Measurements from ENCODE around the gene CCDC85A. TPM values are rescaled to one million over a fixed set of nuclear protein-coding genes. Genes with fewer than 3 reads are reported as not detected.

Gene CCDC85A
- total RNA-seq, 2 experiments from 2014 or later: not detected

DNA sequence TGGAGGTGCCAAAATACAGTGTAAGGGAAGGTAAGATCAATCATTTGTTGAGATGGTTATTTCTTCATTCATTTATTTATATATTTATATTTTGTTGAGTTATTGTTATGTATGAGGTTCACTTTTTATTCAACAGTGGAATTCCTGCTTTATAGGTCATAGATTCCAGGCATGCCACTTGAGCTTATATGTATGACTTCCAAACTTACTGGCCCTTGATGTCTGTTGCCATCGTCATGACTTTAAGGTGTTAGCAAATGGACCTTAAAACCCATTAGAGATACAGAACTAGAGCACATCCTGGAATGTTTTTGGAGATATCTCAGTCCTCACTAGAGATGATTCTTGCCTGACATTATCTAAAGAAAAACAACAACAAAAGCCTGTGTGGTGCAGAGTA is 25.9 kb downstream of the CCDC85A start:
- DNase-seq: no peak
- Mint-ChIP-seq H3K9me3 (no peaks in the 10 kb centered on the region), H3K27me3 (no peaks in the 10 kb centered on the region), H3K36me3 (no peaks in the 10 kb centered on the region), H3K27ac (no peak overlapping the region), H3K4me3 (no peak overlapping the region), H3K4me1 (no peaks in the 10 kb centered on the region)

DNA sequence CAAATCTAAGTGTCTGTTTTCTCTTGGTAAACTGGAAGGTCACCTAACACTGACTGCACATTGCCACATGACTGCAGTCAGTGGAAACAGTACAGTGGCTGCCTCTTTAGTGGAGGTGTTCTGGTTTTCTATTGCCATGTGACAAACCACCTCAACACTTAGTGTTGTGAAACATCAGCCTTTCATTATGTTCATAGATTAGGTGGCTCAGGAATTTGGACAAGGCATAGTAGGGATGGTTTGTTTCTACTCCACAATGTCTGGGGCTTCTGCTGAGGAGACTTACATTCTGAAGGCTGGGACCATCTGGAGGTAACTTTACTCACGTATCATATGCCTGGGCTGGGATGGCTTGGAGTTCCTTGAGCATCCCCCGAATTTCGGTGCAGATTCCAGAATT is 26.5 kb downstream of the CCDC85A start:
- H3K36me3 Mint-ChIP-seq: no peaks in the 10 kb centered on the region
- H3K4me1 Mint-ChIP-seq: no peaks in the 10 kb centered on the region
- H3K9me3 Mint-ChIP-seq: peaks cover 1% of the 10 kb centered on the region
- no peak overlapping the region for H3K4me3 Mint-ChIP-seq
- no peaks in the 10 kb centered on the region for H3K27me3 Mint-ChIP-seq
- H3K27ac Mint-ChIP-seq: no peak overlapping the region
- no peak for DNase-seq

DNA sequence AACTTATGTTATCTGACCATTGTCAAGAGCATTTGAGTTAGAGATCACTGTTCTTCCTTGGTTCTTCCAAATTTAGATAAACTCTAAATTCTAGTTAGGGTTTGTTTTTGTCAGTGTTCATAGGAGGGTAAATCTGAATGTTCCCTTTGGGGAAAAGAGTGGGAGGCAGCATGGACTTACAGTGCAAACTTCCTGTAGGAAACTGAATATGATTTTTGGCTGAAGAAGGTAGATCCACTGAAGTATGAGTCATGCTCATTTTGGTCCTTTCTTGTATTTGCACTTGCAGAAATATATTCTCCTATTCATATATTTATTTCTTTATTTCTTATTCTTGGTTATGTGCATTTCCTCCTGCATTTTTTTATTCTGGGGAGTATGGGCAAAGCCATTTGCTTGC is 27.3 kb downstream of the CCDC85A start:
- no peak for DNase-seq
- Mint-ChIP-seq H3K4me1 (no peaks in the 10 kb centered on the region), H3K36me3 (no peaks in the 10 kb centered on the region), H3K9me3 (peaks cover 1% of the 10 kb centered on the region), H3K27ac (no peak overlapping the region), H3K4me3 (no peak overlapping the region), H3K27me3 (no peaks in the 10 kb centered on the region)

DNA sequence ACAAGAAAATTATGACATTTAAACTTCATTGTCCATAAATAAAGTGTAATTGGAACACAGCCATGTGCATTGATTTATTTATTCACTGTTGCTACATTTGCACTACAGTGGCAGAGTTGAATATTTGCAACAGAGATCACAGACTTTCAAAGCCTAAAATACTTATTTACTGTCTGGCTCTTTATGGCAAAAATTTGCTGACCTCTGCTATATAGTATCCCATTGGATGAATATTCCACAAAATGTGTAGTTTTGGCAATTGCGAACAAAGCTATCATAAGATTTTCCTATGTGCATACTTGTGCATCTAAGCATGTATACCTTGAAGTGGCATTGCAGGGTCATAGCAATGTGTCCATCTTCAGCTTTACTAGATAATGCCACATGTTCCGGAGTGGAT is 32.1 kb downstream of the CCDC85A start:
- H3K27ac Mint-ChIP-seq: no peak overlapping the region
- H3K9me3 Mint-ChIP-seq: peaks cover 1% of the 10 kb centered on the region
- H3K4me1 Mint-ChIP-seq: no peaks in the 10 kb centered on the region
- H3K27me3 Mint-ChIP-seq: no peaks in the 10 kb centered on the region
- no peak overlapping the region for H3K4me3 Mint-ChIP-seq
- no peaks in the 10 kb centered on the region for H3K36me3 Mint-ChIP-seq
- DNase-seq: no peak

DNA sequence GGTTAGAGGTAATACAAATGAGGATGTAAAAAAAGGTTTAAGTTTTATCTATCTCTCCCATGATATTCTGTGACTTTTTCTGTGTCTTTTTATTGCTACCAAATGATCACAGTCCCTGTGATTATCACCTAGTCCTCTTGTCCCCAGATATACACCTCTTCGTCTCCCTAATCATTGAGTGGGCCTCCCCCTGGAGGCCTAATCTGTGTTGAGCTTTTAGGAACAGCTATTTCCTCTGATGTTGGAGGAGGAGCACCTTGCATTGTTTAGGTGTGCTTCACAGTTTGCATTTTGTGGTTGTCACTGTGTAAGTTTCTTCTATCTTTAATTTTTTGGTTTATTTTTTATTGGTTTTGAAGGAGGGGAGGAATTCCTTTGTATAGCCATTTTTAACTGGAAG is 33.3 kb downstream of the CCDC85A start:
- no peak overlapping the region for H3K4me3 Mint-ChIP-seq
- DNase-seq: no peak
- peaks cover 1% of the 10 kb centered on the region for H3K9me3 Mint-ChIP-seq
- H3K27ac Mint-ChIP-seq: no peak overlapping the region
- no peaks in the 10 kb centered on the region for H3K36me3 Mint-ChIP-seq
- H3K4me1 Mint-ChIP-seq: no peaks in the 10 kb centered on the region
- H3K27me3 Mint-ChIP-seq: no peaks in the 10 kb centered on the region

DNA sequence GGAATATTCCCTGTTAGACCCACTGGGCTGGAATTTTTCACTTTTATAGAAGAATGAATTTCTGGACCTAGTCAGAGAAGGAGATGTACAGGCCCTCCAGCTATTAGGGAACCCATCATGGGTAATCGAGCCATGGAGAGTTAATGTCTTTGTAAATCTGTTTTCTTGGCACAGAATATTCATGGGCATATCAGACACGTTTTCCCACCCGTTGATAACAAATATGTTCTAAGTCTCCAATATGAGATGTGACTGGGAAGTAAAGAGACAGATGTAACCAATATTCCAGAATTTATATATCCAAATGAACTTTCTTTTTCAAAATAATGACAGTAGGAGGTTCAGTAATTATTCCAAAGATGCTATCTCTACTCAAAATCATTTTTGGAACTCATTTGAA is 38.7 kb downstream of the CCDC85A start:
- DNase-seq: no peak
- no peaks in the 10 kb centered on the region for H3K36me3 Mint-ChIP-seq
- no peaks in the 10 kb centered on the region for H3K27me3 Mint-ChIP-seq
- no peaks in the 10 kb centered on the region for H3K4me1 Mint-ChIP-seq
- no peak overlapping the region for H3K27ac Mint-ChIP-seq
- H3K9me3 Mint-ChIP-seq: peaks cover 2% of the 10 kb centered on the region
- H3K4me3 Mint-ChIP-seq: no peak overlapping the region

DNA sequence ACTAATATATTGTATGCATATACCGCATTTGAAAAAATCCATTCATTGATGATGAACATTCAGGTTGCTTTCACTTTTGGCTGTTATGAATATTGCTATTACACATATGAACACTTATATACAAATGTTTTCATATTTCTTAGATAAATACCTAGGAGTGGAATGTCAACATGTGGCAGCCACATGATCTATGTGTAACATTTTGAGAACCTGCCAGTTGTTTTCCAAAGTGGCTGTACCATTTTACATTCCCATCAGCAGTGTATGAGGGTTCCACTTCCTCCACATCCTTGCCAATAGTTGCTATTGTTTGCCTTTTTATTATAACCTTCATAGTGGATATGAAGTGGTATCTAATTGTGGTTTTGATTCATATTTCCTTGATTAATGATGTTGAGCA is 40.5 kb downstream of the CCDC85A start:
- H3K4me3 Mint-ChIP-seq: no peak overlapping the region
- no peak overlapping the region for H3K27ac Mint-ChIP-seq
- peaks cover 2% of the 10 kb centered on the region for H3K9me3 Mint-ChIP-seq
- H3K36me3 Mint-ChIP-seq: no peaks in the 10 kb centered on the region
- H3K27me3 Mint-ChIP-seq: no peaks in the 10 kb centered on the region
- no peaks in the 10 kb centered on the region for H3K4me1 Mint-ChIP-seq
- DNase-seq: no peak

DNA sequence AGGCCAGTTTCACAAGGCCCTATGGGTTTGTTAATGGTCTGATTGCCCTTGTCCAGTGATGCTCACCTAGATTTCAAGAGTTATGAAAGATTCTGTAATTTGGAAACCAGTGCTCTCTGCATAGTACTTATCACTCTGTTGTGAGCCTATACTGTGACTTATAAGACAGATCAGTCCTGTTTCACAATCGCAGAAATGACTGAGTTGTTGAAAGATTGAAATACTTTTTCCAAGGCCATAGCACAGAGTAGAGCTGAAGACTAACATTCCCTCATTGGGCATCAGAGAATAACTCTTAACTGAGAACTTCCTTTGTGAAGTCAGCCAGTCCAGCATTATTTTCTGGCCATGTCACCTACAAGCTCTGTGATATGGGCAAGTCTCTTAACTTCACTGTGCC is 44.0 kb downstream of the CCDC85A start:
- DNase-seq: no peak
- Mint-ChIP-seq H3K36me3 (no peaks in the 10 kb centered on the region), H3K4me3 (no peak overlapping the region), H3K27ac (no peak overlapping the region), H3K9me3 (peaks cover 2% of the 10 kb centered on the region), H3K4me1 (no peaks in the 10 kb centered on the region), H3K27me3 (no peaks in the 10 kb centered on the region)

DNA sequence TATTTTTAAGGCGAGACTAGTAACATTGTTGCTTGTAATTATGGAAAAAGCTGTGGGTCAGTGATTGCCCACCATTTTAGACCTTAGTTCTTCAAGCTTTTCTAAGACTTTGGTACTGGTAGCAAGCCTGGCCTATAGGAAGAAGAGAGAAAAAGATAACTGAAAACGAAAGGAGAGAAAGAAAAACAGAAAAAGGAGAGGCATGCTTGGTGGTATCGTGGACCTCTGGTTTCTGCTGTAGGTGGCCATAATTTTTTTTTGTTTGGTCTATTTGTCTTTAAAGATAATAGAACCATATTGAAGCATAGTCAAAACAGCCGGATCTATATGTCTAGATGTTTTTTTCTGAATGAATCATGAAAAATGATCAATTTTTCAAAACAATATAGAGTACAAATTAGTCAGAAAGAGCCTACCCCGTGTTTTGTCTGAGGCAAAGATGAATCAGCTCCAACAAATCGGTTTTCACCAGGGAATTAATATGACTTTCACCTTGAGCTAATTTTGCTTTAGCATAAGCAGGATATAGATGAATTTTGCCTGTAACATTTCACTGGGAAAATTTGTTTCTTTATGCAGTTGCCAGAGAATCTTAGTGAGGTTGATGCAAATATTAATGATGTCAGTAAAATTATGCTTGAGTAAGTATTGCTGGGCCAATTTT is 45.7 kb downstream of the CCDC85A start:
- Mint-ChIP-seq H3K36me3 (no peaks in the 10 kb centered on the region), H3K27me3 (no peaks in the 10 kb centered on the region), H3K4me1 (no peaks in the 10 kb centered on the region), H3K27ac (no peak overlapping the region), H3K4me3 (no peak overlapping the region), H3K9me3 (peaks cover 2% of the 10 kb centered on the region)
- no peak for DNase-seq

DNA sequence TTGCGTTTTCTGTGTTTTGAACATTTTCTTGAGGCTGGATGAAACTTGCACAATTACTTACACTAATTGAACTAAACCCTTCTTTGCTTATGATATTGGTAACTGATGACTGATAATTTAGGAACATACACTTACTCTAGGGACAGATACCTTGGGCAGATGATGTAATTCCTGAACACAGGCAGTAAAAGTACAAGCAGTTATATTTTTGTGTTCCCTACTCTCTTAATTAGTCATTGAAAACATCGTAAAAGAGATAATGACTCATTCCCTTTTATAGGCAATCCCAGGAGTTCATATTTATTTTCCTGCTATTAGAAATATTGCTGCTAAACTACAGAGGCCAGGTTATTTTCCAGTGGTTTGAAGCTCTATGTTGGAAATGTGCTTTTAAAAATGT is 46.4 kb downstream of the CCDC85A start:
- Mint-ChIP-seq H3K4me1 (no peaks in the 10 kb centered on the region), H3K27me3 (no peaks in the 10 kb centered on the region), H3K9me3 (peaks cover 2% of the 10 kb centered on the region), H3K27ac (no peak overlapping the region), H3K36me3 (no peaks in the 10 kb centered on the region), H3K4me3 (no peak overlapping the region)
- no peak for DNase-seq

DNA sequence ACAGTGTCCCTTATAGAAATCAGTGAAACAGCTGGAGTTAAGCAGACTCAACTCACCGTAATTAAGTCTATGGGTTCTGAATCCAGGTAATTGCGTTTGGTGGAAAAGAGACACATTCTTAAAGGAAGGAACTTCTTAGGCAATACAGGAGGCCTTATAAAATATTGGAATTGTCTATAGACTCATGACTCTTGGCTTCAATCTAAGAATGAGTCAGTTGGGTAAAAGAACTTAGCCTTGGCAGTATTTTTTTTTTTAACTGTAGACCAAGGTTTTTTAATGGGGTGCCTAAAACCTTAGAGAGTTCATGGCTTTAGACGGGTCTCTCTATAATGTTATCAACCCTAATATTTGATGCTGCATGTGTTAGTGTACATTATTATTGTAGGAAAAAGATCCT is 47.6 kb downstream of the CCDC85A start:
- Mint-ChIP-seq H3K9me3 (no peaks in the 10 kb centered on the region), H3K27me3 (no peaks in the 10 kb centered on the region), H3K27ac (no peak overlapping the region), H3K36me3 (no peaks in the 10 kb centered on the region), H3K4me1 (no peaks in the 10 kb centered on the region), H3K4me3 (no peak overlapping the region)
- DNase-seq: no peak

DNA sequence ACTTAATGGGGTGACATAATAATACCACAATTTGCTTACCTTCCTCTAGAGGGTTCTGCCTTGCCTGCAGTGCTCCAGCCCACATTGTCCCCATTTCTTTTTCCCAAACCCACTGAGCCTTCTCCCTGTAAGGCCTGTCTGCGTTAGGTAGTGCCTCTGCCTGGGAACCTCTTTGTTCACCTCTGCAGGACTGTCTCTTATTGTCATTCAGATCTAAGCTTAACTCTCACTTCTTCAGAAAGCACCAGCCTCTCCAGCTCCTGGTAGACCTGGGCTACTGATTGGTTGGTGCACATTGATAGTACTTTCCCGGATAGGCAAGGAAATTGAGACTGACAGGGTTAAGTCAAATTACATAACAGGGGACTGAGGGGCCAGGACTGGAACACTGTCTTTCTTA is 49.1 kb downstream of the CCDC85A start:
- Mint-ChIP-seq H3K36me3 (no peaks in the 10 kb centered on the region), H3K4me1 (no peaks in the 10 kb centered on the region), H3K27me3 (no peaks in the 10 kb centered on the region), H3K9me3 (no peaks in the 10 kb centered on the region), H3K4me3 (no peak overlapping the region), H3K27ac (no peak overlapping the region)
- DNase-seq: no peak

DNA sequence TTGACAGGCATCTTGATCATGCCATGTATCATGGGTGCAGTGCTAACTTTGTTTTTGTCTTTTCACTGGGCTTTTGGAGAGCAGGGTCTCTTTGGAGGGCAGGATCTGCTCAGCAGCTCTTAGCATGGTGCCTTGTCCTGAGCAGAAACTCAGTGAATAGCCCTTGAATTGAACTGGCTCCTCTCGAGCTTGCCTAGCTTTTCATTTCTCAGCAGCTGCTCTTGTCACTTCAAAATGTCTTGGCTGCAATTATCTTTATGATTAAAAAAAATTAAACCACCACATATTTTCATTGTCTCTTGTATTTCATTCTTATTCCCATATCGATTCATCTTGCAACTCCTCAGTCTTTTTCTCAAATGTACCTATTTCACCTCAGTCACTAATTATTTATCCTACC is 50.5 kb downstream of the CCDC85A start:
- DNase-seq: no peak
- no peak overlapping the region for H3K4me3 Mint-ChIP-seq
- no peaks in the 10 kb centered on the region for H3K36me3 Mint-ChIP-seq
- H3K27me3 Mint-ChIP-seq: no peaks in the 10 kb centered on the region
- no peak overlapping the region for H3K27ac Mint-ChIP-seq
- no peaks in the 10 kb centered on the region for H3K4me1 Mint-ChIP-seq
- H3K9me3 Mint-ChIP-seq: no peaks in the 10 kb centered on the region

DNA sequence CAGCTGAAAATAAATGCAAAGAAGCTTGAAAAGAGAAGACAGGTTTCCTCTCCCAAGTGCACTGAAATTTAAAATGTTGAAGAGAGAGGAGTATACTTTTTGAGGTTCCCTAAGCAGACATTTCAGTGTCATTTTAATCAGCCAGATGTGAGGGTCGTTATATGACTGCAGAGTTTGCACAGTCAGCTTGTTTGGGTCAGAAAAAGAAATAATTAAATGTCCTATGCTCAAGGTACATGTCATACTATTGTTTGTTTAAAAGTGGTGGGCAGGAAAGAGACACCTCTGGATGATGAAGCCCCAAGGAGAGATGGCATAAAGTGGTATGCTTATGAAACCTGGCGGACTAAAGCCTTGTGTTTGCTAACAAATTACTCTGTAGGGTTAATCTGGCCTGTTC is 55.2 kb downstream of the CCDC85A start:
- no peak overlapping the region for H3K27ac Mint-ChIP-seq
- H3K4me1 Mint-ChIP-seq: no peaks in the 10 kb centered on the region
- no peak for DNase-seq
- H3K9me3 Mint-ChIP-seq: peaks cover 6% of the 10 kb centered on the region
- no peak overlapping the region for H3K4me3 Mint-ChIP-seq
- no peaks in the 10 kb centered on the region for H3K27me3 Mint-ChIP-seq
- H3K36me3 Mint-ChIP-seq: no peaks in the 10 kb centered on the region

DNA sequence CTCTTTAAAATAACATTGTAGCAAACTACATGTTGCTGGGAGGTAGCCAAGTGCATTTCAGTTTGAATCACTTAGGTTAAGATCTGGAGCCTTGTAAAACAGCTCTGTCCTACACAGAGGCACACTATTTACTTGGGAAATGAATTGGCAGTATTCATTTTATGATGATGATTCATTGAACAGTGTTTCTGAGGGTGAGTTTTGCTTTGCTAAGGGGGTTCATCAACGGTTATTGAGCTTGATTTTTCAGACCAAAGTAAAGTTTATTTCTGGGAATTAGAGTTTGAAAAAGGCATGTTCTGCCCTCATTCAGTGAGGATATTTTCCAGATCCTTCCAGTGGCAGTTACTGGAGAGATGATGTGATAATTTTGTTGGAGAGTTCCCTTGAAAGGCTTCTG is 55.6 kb downstream of the CCDC85A start:
- Mint-ChIP-seq H3K27me3 (no peaks in the 10 kb centered on the region), H3K4me3 (no peak overlapping the region), H3K4me1 (no peaks in the 10 kb centered on the region), H3K27ac (no peak overlapping the region), H3K9me3 (peaks cover 6% of the 10 kb centered on the region), H3K36me3 (no peaks in the 10 kb centered on the region)
- DNase-seq: no peak

DNA sequence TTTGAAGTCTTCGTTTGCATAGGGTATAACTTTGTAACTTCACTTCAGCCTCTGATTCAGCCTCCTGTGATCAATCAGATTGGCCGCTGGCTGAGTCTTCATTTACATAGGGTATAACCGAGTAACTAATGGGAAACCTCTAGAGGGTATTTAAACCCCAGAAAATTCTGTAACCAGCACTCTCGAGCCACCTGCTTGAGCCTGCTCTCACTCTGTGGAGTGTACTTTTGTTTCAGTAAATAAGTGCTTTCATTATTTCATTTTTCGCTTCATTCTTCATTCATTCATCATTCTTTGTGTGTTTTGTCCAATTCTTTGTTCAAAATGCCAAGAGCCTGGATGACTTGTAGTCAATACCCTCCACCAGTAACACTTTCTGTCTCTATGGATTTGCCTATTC is 56.4 kb downstream of the CCDC85A start:
- H3K9me3 Mint-ChIP-seq: peaks cover 6% of the 10 kb centered on the region
- no peak for DNase-seq
- no peaks in the 10 kb centered on the region for H3K36me3 Mint-ChIP-seq
- H3K4me3 Mint-ChIP-seq: no peak overlapping the region
- no peak overlapping the region for H3K27ac Mint-ChIP-seq
- no peaks in the 10 kb centered on the region for H3K4me1 Mint-ChIP-seq
- no peaks in the 10 kb centered on the region for H3K27me3 Mint-ChIP-seq

DNA sequence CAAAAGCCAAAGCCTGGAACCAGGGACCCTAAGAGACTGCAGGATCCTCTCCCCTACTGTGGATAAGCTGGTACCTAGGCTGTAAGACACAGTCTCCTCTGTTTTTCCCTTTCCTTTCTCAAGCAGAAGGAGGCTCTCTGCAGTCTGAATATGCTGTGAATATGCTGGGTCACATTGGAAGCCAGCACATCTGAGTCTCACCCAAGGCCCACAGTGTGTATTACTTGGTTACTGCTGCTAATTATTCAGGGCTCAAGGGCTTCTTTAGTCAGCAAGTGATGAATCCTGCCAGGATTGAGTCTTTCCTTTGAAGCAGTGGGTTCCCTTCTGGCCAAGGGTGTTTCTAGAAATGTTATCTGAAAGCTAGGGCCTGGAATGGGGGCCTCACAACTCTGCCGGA is 60.7 kb downstream of the CCDC85A start:
- Mint-ChIP-seq H3K4me1 (no peaks in the 10 kb centered on the region), H3K4me3 (no peak overlapping the region), H3K36me3 (no peaks in the 10 kb centered on the region), H3K9me3 (peaks cover 6% of the 10 kb centered on the region), H3K27me3 (no peaks in the 10 kb centered on the region), H3K27ac (no peak overlapping the region)
- no peak for DNase-seq

Measured in activated naive CD8-positive, alpha-beta T cell treated with anti-CD3 and anti-CD28 coated beads for 36 hours (primary cell).